Smooth muscle cell (in vitro differentiated cells): ENCODE results near the gene PRELID2. TPM values are rescaled to one million over a fixed set of nuclear protein-coding genes. Genes with fewer than 3 reads are reported as not detected.
"Not testable (repeated sequence)": the region's sequence is repeated elsewhere in the genome, so short reads cannot be mapped to it uniquely, and the experiment has no call there.

Source experiments
- DNase-seq: peaks from one replicate; lab custom pipeline; 2025; ENCODE audit not compliant: unreplicated experiment; lab: John Stamatoyannopoulos, UW
- H2AFZ ChIP-seq: fragments of 200-600 bp; sonication (generic); 2 replicates; pipeline ENCODE4 v1.6.0; 2016; ENCODE audit warnings: antibody characterized with exemption, low read depth, mild to moderate bottlenecking
- H3F3A ChIP-seq: fragments of 200-600 bp; sonication (generic); 2 replicates; pipeline ENCODE4 v1.6.0; 2017; ENCODE audit warnings: antibody characterized with exemption, low read depth
- H3K27ac ChIP-seq: fragments of 200-600 bp; sonication (generic); 2 replicates; pipeline ENCODE4 v1.5.1; 2016; ENCODE audit warnings: low read depth, mild to moderate bottlenecking
- H3K27me3 ChIP-seq: fragments of 200-600 bp; sonication (generic); 2 replicates; pipeline ENCODE4 v1.6.1; 2016; ENCODE audit warnings: low read depth, mild to moderate bottlenecking
- H3K36me3 ChIP-seq: fragments of 200-600 bp; sonication (generic); 2 replicates; pipeline ENCODE4 v1.5.1; 2016; ENCODE audit warnings: low read depth
- H3K4me1 ChIP-seq: fragments of 200-600 bp; sonication (generic); 2 replicates; pipeline ENCODE4 v1.5.1; 2016; ENCODE audit warnings: low read depth
- H3K4me2 ChIP-seq: fragments of 200-600 bp; sonication (generic); 2 replicates; pipeline ENCODE4 v1.6.0; 2016; ENCODE audit warnings: mild to moderate bottlenecking
- H3K4me3 ChIP-seq: fragments of 200-600 bp; sonication (generic); 2 replicates; pipeline ENCODE4 v1.5.1; 2016; ENCODE audit warnings: mild to moderate bottlenecking
- H3K79me2 ChIP-seq: fragments of 200-600 bp; sonication (generic); 2 replicates; pipeline ENCODE4 v1.6.0; 2016; ENCODE audit warnings: low read depth, mild to moderate bottlenecking
- H3K9ac ChIP-seq: fragments of 200-600 bp; sonication (generic); 2 replicates; pipeline ENCODE4 v1.6.0; 2016; ENCODE audit warnings: low read depth
- H3K9me3 ChIP-seq: fragments of 200-600 bp; sonication (generic); replicated peaks from 2 replicates; pipeline ENCODE4 v1.5.1; 2016; ENCODE audit warnings: low read depth
- H4K20me1 ChIP-seq: fragments of 200-600 bp; sonication (generic); 2 replicates; pipeline ENCODE4 v1.6.0; 2016; ENCODE audit warnings: low read depth
- CTCF ChIP-seq: fragments of 200-600 bp; sonication (generic); IDR thresholded peaks from 2 replicates; pipeline ENCODE4 v1.5.1; 2017; ENCODE audit warnings: borderline replicate concordance, mild to moderate bottlenecking, antibody characterized with exemption; ENCODE audit not compliant: insufficient read depth, poor library complexity, severe bottlenecking
- WGBS: methylation state at CpG from one replicate; pipeline ENCODE4 v1.1.7; 2016; ENCODE audit warnings: low lambda C conversion rate; 5-methylcytosine and 5-hydroxymethylcytosine counted together
- polyA plus RNA-seq: library from polyadenylated mRNA; unstranded; fragments of >200 nt; fragmentation: Nextera tagmentation; extraction: Ambion mirVana; gene quantifications from 2 replicates; pipeline ENCODE4 v1.2.1, GENCODE V29; 2016
- total RNA-seq: library from RNA; depleted of rRNA; stranded (reverse); fragments of >200 nt; gene quantifications from 2 replicates; pipeline ENCODE4 v1.2.3, GENCODE V29; 2014

PRELID2 gene
- total and polyA plus RNA-seq, 2 experiments from 2014 or later: 2.5 to 7.3 TPM

- H3K27me3 ChIP-seq: no peaks in the 10 kb centered on the region
- no peak overlapping the region for H2AFZ ChIP-seq
- H3K27ac ChIP-seq: no peak overlapping the region
- DNase-seq: no peak
- no peak overlapping the region for H3K9ac ChIP-seq
- H3K4me3 ChIP-seq: no peak overlapping the region
- H3K4me1 ChIP-seq: no peaks in the 10 kb centered on the region
- H3K9me3 ChIP-seq: no peaks in the 10 kb centered on the region
- no peaks in the 10 kb centered on the region for H3F3A ChIP-seq
- H3K36me3 ChIP-seq: no peaks in the 10 kb centered on the region
- H3K4me2 ChIP-seq: no peak overlapping the region
- 97% methylated on average over 3 of the region's 3 CpGs for WGBS
- no peaks in the 10 kb centered on the region for H3K79me2 ChIP-seq
- H4K20me1 ChIP-seq: no peaks in the 10 kb centered on the region
- no peak for TF ChIP-seq CTCF
Measured at GRCh38 chr5:145804701-145805100, 30.4 kb downstream of the PRELID2 start.

GRCh38 chr5:145803112-145804004 is 31.8 kb downstream of the PRELID2 start:
- no peak for DNase-seq
- no peaks in the 10 kb centered on the region for H3K79me2 ChIP-seq
- WGBS: 88% methylated on average over 9 of the region's 9 CpGs
- H3K27ac ChIP-seq: no peak overlapping the region
- no peak overlapping the region for H3K4me3 ChIP-seq
- H2AFZ ChIP-seq: no peak overlapping the region
- no peak for TF ChIP-seq CTCF
- no peak overlapping the region for H3K4me2 ChIP-seq
- H3K9me3 ChIP-seq: no peaks in the 10 kb centered on the region
- H3K27me3 ChIP-seq: no peaks in the 10 kb centered on the region
- no peaks in the 10 kb centered on the region for H3K36me3 ChIP-seq
- H3F3A ChIP-seq: no peaks in the 10 kb centered on the region
- H4K20me1 ChIP-seq: no peaks in the 10 kb centered on the region
- no peak overlapping the region for H3K9ac ChIP-seq
- H3K4me1 ChIP-seq: no peaks in the 10 kb centered on the region

GRCh38 chr5:145801195-145801594 is 33.9 kb downstream of the PRELID2 start:
- H3K9me3 ChIP-seq: no peaks in the 10 kb centered on the region
- 89% methylated on average over 4 of the region's 4 CpGs for WGBS
- no peak overlapping the region for H2AFZ ChIP-seq
- H4K20me1 ChIP-seq: no peaks in the 10 kb centered on the region
- H3K79me2 ChIP-seq: no peaks in the 10 kb centered on the region
- H3K4me1 ChIP-seq: no peaks in the 10 kb centered on the region
- no peaks in the 10 kb centered on the region for H3F3A ChIP-seq
- no peak overlapping the region for H3K9ac ChIP-seq
- DNase-seq: no peak
- H3K36me3 ChIP-seq: no peaks in the 10 kb centered on the region
- no peak overlapping the region for H3K27ac ChIP-seq
- no peak overlapping the region for H3K4me2 ChIP-seq
- TF ChIP-seq CTCF: no peak
- no peaks in the 10 kb centered on the region for H3K27me3 ChIP-seq
- no peak overlapping the region for H3K4me3 ChIP-seq

GRCh38 chr5:145800181-145800580 is 35.0 kb downstream of the PRELID2 start:
- H3K9ac ChIP-seq: no peak overlapping the region
- H3K27ac ChIP-seq: no peak overlapping the region
- H2AFZ ChIP-seq: no peak overlapping the region
- H3K27me3 ChIP-seq: no peaks in the 10 kb centered on the region
- H3K9me3 ChIP-seq: no peaks in the 10 kb centered on the region
- no peak overlapping the region for H3K4me3 ChIP-seq
- no peaks in the 10 kb centered on the region for H3K79me2 ChIP-seq
- no peak overlapping the region for H3K4me2 ChIP-seq
- no peaks in the 10 kb centered on the region for H4K20me1 ChIP-seq
- no peak for TF ChIP-seq CTCF
- H3F3A ChIP-seq: no peaks in the 10 kb centered on the region
- H3K36me3 ChIP-seq: peaks cover 3% of the 10 kb centered on the region
- WGBS: 83% methylated on average over 2 of the region's 2 CpGs
- no peaks in the 10 kb centered on the region for H3K4me1 ChIP-seq
- no peak for DNase-seq

- H4K20me1 ChIP-seq, H3K27me3 ChIP-seq, H3K4me3 ChIP-seq, H2AFZ ChIP-seq, H3K9me3 ChIP-seq, H3K36me3 ChIP-seq, H3K4me2 ChIP-seq, DNase-seq, H3F3A ChIP-seq, H3K79me2 ChIP-seq, H3K4me1 ChIP-seq, H3K27ac ChIP-seq, H3K9ac ChIP-seq: not testable (repeated sequence)
Measured at GRCh38 chr5:145798503-145798902, 36.6 kb downstream of the PRELID2 start.
